ENCODE results near the gene CYTH4. TPM values are rescaled to one million over a fixed set of nuclear protein-coding genes. Genes with fewer than 3 reads are reported as not detected.

CYTH4 gene
- total RNA-seq, 2 donors from 2014 or later = 50.8 to 78.0 TPM

GRCh38 chr22:37279331-37280181 is 2.8 kb upstream of the CYTH4 start:
- H3K4me3 ChIP-seq = no peak overlapping the region
- no peak overlapping the region for H3K27ac ChIP-seq
- H3K27me3 ChIP-seq (replicated peaks; ENCODE audit: insufficient read depth) = no peaks in the 10 kb centered on the region
- no peaks in the 10 kb centered on the region for H3K9me3 ChIP-seq
- H3K4me1 ChIP-seq (ENCODE audit: control insufficient read depth in 1 of 2, low read depth in 2 of 2) = no peaks in the 10 kb centered on the region
- no peak for DNase-seq (ENCODE audit: low spot score)
- no peaks in the 10 kb centered on the region for H3K36me3 ChIP-seq
- no peak for TF ChIP-seq CTCF (IDR thresholded peaks at IDR 0.05)
- no peak for ATAC-seq (ENCODE audit: insufficient number of reproducible peaks, low FRiP score, low read depth)

GRCh38 chr22:37280718-37281117 is 1.6 kb upstream of the CYTH4 start:
- no peak for ATAC-seq (ENCODE audit: insufficient number of reproducible peaks, low FRiP score, low read depth)
- H3K27me3 ChIP-seq (replicated peaks; ENCODE audit: insufficient read depth) = no peaks in the 10 kb centered on the region
- H3K4me3 ChIP-seq = no peak overlapping the region
- no peaks in the 10 kb centered on the region for H3K36me3 ChIP-seq
- H3K27ac ChIP-seq = no peak overlapping the region
- DNase-seq (ENCODE audit: low spot score) = no peak
- H3K9me3 ChIP-seq = no peaks in the 10 kb centered on the region
- TF ChIP-seq CTCF (IDR thresholded peaks at IDR 0.05) = no peak
- no peaks in the 10 kb centered on the region for H3K4me1 ChIP-seq (ENCODE audit: control insufficient read depth in 1 of 2, low read depth in 2 of 2)

- no peak for ATAC-seq (ENCODE audit: insufficient number of reproducible peaks, low FRiP score, low read depth)
- no peaks in the 10 kb centered on the region for H3K36me3 ChIP-seq
- no peaks in the 10 kb centered on the region for H3K9me3 ChIP-seq
- H3K27ac ChIP-seq = no peak overlapping the region
- no peak overlapping the region for H3K4me3 ChIP-seq
- no peak for DNase-seq (ENCODE audit: low spot score)
- no peaks in the 10 kb centered on the region for H3K4me1 ChIP-seq (ENCODE audit: control insufficient read depth in 1 of 2, low read depth in 2 of 2)
- H3K27me3 ChIP-seq (replicated peaks; ENCODE audit: insufficient read depth) = no peaks in the 10 kb centered on the region
- no peak for TF ChIP-seq CTCF (IDR thresholded peaks at IDR 0.05)
Measured at GRCh38 chr22:37281195-37281594, 1.1 kb upstream of the CYTH4 start.

GRCh38 chr22:37281646-37282384 is 493 bp upstream of the CYTH4 start:
- Histone ChIP-seq H3K27ac (peak overlapping the region in 1 of 2 donors; percentile 43), H3K27me3 (replicated peaks; ENCODE audit: insufficient read depth) (no peaks in the 10 kb centered on the region), H3K4me1 (ENCODE audit: control insufficient read depth in 1 of 2, low read depth in 2 of 2) (no peaks in the 10 kb centered on the region), H3K4me3 (peak overlapping the region; percentile 67), H3K36me3 (no peaks in the 10 kb centered on the region), H3K9me3 (no peaks in the 10 kb centered on the region)
- DNase-seq (ENCODE audit: low spot score) = no peak
- no peak for TF ChIP-seq CTCF (IDR thresholded peaks at IDR 0.05)
- ATAC-seq (ENCODE audit: insufficient number of reproducible peaks, low FRiP score, low read depth) = no peak

- Histone ChIP-seq H3K4me3 (peak overlapping the region; percentile 67), H3K27me3 (replicated peaks; ENCODE audit: insufficient read depth) (no peaks in the 10 kb centered on the region), H3K36me3 (no peaks in the 10 kb centered on the region), H3K4me1 (ENCODE audit: control insufficient read depth in 1 of 2, low read depth in 2 of 2) (no peaks in the 10 kb centered on the region), H3K9me3 (no peaks in the 10 kb centered on the region), H3K27ac (peak overlapping the region in 1 of 2 donors; percentile 30)
- DNase-seq (ENCODE audit: low spot score) = no peak
- TF ChIP-seq CTCF (IDR thresholded peaks at IDR 0.05) = no peak
- ATAC-seq (ENCODE audit: insufficient number of reproducible peaks, low FRiP score, low read depth) = no peak
Measured at GRCh38 chr22:37283393-37283937, 1.2 kb downstream of the CYTH4 start.

Data from thoracic aorta (tissue), 2 donors.